DMS 273 (cell line): ENCODE data around the gene AKAP13.
"Not testable (repeated sequence)": the region's sequence is repeated elsewhere in the genome, so short reads cannot be mapped to it uniquely, and the experiment has no call there.

ENCODE experiments used
- DNase-seq: peaks from one replicate; lab custom pipeline; 2025; ENCODE audit not compliant: unreplicated experiment; lab: John Stamatoyannopoulos, UW

The AKAP13 gene

DNA sequence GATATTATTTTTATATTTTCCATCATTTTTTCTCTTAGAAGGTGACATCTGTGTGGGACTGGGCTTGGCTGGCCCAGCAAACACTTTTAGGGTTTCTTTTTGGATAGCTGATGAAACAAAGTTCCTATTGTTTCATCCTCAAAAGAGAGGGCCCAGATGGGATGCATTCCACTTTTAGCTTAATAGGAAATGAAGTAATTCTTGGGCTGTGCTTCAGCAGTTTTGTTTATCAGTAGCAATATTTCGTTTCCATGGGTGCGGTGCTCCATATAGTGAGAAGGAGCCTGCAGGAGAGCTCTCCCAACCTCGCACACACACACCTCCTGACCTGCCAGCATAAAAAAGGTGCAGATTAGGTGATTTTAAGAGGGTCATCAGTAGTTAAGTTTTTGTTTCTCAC is 147.5 kb downstream of the AKAP13 start:
- peak; percentile 3 for DNase-seq

DNA sequence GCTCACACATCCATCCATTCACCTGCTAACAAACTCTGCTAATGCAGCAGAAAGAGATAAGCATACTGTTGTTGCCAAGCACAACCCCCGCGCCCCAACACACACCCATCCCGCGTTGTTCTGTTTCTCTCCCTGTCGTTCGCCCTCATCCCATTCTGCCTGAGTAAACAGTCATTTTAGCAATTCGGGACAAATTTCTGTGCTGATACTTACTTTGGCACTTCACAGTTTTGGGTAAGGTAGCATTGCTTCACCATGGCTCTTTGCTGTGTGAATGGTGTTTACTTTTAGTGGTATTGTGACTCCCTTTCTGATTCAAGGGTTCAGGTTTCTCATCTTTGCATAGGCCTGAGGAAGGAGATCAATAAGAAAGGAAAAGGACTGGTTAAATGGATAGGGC is 149.7 kb downstream of the AKAP13 start:
- DNase-seq = no peak

DNA sequence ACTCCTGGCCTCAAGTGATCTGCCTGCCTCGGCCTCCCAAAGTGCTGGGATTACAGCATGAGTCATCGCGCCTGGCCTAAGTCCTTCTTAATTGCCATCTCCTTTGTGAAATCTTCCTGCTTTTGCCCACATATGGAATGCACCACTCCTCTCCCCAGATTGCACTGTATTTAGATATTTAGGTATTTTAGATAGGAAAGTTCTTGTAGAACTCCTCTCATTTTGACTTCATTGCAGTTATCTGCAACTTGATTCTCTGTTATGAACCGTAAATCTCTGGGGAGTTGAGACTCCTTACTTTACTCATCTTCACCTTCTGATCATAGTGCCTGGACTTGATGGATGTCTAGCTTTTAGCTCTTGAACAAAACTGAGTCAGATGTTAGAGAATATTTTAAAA is 150.7 kb downstream of the AKAP13 start:
- DNase-seq = no peak

DNA sequence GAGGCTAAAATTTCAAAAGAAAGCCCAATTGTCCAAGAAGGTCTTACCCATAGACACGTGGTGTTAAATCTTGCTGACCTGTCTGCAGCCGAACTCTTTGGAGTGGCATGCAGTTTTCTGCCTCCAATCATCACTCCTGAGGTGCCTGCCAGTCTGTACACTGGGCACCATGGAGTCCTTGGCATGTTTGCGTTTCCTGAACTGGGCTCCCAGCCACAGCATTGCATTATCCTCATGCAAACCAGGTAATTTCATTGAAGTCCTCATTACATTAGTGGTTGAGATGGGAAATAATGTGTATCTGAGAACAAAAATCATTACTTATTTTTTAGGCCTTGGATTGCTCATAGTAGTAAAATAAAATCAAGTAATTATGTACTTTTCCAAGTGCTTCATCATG is 152.3 kb downstream of the AKAP13 start:
- DNase-seq = no peak

DNA sequence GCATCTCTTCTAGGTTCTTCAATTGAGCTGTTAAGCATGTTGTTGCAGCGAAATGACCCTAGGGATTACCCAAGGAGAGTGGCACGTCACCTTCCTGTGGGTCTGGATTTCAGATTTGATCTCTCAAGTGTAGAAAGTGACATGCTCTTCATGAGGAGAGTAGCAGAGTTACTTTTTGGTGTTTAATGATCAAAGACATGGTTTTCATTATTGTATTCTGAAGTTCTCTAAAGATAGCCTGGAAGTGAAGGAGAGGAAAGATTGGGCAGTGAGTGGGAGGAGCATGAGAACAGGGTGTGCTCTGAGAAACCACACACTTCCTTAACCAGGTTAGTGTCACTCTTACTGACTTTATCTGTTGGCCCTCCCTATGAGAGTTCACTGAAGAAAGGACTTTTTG is 153.6 kb downstream of the AKAP13 start:
- DNase-seq = no peak

DNA sequence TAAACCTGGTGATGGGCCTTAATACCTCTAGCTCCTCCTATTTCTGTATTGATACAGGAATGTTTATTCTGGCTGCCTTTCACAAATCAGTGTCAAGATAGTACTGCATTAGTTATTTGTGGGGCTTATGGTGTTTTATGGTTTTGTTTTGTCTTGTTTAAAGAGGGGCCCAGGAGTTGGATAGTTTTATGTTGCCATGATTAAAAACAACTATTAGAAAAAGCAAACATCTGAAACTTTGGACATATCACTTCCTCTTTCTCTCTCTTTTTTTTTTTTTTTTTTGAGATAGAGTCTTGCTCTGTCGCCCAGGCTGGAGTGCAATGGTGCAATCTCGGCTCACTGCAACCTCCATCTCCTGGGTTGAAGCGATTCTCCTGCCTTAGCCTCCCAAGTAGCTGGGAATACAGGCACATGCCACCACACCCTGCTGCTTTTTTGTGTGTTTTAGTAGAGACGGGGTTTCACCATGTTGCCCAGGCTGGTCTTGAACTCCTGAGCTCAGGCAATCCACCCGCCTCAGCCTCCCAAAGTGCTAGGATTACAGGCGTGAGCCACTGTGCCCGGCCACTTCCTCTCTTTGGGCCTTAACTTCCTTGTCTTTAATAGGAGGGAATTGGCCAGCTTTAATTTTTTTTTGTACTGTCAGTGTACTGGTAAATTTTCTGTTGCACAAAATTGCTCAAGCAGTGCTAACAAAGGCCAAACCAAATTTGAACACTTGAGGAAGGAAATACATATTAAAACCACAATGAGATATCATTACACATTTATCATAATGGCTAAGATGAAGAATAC is 155.3 kb downstream of the AKAP13 start:
- not testable (repeated sequence) for DNase-seq

DNA sequence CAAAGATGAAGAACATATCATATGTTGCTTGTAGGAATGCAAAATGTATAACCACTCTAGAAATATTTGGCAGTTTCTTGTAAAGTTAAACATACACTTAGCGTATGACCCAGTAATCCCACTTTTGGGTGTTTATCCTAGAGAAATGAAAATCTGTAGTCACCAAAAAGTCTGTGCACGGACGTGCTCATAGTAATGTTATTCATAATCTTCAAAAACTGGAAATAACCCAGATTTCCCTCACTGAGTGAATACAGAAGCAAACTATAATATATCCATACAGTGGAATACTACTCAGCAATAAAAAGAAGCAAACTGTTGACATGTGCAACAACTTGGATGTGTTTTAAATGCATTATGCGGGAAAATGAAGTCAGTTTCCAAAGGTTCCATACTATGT is 155.9 kb downstream of the AKAP13 start:
- no peak for DNase-seq

DNA sequence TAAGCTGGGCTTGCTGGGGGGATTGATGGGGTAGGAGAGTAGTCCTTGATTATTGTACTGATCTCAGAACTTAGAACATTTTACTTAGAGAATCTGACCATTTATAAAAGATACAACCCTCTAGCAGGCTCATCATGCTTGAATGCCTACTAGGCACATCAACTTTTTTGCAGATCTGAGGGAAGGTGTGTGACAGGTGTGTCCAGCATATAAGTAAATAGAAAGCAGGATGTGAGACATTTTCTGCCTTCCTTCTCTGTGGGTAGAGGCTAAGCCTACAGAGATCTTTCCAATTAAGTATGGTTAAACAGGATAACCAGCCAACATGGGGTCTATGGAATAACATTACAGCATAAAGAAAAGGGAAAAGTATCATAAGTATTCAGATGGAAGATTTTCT is 159.1 kb downstream of the AKAP13 start:
- DNase-seq = no peak

DNA sequence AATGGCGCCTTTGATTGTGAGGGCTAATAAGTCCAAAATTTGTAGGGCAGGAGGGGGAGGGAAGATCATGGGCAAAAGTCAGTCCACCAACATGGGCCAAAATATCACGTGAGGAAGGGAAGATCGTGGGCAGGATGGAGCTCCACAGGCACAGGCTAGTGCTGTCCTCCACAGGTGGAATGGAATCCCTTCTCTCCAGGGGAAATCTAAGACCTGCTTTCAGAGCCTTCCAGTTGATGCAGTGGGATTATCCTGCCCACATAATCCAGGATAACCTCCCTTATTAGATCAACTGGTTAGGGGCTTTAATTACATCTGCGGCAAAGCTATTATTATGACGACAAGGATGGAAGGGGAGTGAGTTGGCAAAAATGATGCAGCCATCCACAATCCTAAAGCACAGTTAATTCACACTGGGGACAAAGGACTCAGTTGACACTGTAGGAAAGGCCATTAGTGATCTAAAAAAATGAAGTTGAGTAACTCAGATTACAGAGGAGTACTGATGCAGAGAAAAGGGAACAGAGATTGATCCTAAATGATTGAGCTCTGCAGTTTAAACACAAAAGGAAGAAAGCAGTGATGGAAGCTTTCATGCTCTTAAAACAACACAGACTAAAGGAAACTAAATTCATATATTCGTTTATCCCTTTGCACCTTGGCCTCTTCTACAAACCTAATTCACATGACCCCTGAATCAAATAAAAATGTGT is 159.8 kb downstream of the AKAP13 start:
- no peak for DNase-seq

DNA sequence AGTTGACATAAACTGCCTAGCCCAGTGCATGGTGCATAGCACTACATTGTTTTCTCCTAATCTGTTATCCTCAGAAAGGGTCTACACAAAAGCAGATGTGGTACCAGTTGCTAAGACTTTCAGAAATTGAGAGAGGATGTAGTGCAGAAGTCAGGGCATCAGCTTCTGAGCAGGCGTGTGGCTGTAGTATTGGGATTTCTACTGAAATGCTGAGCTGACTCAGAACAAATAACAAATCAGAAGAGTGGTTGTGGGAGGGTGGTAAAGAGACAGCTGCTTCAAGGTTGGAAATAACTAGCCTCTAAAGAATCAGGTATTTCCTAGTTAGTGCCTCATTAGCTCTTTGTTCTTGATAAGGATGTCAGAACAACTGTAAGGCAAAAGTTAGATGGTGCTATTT is 161.3 kb downstream of the AKAP13 start:
- DNase-seq = no peak

DNA sequence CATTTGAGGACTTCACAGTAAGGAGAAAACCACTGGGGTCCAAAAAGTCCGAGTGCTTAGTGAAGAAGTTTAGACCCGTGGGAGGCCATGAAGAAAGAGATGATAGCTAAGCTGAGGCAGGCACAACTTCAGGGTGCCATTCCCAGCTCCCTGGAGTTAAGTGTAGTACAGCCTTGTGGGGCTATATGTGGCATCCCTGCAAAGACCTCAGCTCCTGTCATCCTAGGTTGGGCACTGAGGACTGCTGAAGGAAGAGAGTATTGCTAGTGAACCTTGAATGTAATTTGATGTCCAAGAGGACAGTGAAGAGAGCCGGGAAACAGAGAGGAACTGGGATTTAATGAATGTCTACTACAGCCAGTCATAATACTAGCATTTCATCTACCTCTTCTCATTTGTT is 162.1 kb downstream of the AKAP13 start:
- no peak for DNase-seq

DNA sequence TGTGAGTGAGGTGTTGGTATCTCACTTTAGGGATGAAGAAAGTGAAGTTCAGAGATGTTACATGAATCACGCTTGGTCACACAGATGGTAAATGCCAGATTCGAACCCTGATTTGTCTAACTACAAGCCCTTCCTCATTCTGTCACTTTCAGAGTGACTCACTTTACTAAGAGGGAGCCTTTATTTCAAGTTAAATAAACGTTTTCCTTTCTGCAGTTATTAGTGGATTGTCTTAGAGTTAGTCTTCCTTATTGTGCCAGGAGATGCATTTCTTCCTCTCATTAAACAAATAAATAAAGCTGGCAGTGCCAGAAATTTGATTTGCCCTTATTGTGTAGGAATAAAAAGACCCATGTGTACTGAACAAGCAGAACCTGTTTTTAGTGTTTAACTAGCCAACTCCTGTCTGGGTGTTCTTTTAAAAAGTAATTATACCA is 162.5 kb downstream of the AKAP13 start:
- DNase-seq = no peak

DNA sequence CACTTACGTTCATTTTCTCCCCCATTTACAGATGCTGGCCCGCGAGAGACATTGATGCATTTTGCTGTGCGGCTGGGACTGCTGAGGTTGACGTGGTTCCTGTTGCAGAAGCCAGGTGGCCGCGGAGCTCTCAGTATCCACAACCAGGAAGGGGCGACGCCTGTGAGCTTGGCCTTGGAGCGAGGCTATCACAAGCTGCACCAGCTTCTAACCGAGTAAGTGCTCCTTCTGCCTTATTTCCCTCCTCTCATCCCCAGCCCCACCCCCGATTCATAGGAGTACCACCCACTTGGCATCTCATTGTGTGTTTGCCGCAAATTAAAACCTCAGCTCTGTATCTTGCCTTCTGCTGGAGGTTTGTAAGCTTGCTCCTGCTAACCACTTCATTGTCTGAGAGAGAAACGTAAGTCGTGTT is 163.3 kb downstream of the AKAP13 start:
- DNase-seq = no peak

DNA sequence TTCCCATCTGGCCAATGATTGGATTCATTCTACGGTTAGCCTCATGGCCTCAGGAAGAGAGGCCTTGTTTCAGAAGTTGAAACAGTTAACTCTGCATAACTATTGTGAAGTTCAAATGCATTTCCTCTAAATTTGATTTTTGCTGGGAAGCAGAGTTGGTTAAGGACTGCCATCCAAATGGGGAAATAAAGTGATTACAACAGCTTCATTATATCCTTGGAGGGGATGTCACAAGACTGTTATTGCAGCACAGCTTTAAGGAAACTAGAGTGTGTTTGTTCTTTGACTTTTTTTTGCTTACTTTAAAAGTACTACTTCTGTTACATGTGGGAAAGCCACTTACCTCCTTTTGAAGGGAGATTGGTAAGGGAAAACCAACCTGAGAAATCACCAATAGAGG is 164.8 kb downstream of the AKAP13 start:
- DNase-seq = no peak

DNA sequence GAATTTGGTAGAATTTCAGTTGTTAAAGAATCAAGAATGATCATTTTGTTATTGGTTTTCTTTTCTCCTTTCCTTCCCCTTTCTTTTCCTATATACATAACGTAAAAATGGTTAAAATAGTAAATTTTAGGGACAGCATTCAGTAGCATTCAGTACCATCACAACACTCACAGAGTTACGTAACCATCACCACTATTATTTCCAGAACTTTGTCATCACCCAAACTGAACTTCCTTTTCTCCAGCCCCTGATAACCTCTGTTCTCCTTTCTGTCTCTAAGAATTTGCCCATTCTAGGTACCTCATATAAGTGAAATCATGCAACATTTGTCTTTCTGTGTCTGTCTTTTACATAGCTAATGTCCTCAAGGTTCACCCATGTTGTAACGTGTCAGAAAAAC is 165.3 kb downstream of the AKAP13 start:
- DNase-seq = no peak

DNA sequence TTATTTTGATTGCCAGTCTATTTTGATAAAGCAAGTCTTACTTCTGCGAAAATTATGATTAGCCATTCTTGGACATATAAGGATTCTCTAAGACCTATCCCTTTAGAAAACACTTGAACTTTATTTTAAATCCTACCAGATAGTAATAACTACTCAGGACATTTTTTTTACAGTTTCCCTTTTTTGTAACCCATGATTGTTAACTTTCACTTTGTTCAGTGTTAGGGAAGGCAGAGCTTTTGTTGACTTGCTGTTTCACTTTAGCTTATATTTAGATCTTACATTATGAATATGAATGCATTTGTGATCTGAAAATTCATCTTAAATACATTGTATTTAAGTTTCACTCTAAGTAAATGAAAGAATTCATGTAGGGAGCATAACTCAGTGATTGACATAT is 167.0 kb downstream of the AKAP13 start:
- DNase-seq = no peak

DNA sequence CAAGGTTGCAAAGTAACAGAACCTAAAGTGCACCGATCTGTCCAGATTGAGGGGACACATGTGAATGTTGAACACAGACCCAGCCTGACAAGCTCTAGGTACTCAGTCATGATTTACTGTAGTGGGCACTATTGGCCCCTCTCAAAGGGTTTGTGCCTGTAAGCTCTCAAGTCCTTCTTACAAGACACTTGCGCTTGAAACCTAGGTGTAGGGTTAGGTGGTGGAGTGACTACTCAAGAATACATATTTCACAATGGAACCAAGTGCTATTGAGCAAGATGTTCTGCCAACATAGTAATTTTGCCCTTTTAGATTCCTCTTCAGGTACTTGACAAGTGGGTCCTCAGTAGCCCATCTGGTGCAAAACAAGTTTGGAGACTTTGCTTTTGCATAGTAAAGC is 169.9 kb downstream of the AKAP13 start:
- no peak for DNase-seq

DNA sequence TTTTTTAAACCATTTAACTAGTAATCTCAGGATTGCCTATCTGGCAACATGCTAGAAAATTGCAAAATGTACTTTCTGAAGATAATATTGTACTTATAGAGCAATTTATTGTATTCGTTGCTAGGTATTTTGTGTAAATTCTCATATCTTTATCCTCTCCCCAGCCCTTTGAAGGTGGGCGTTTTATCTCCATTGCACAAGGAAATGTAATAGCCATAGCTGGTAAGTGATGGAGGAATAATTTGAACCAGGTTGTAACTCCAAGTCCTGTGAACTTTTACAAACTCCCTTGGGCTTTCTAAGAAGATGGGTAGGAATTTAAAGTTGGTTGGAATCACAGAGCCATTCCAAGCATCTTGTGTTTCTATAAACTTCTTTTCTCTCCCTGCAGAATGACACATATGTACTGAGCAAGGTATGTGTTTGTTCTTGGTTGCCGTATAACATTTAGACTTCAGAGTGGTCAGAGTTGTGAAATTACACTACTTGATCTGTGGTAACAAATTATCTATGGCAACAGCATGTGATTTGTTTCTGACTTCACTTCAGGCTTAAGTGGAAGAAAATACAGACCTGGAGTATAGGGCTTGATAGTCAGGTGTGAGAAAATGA is 170.9 kb downstream of the AKAP13 start:
- no peak for DNase-seq

DNA sequence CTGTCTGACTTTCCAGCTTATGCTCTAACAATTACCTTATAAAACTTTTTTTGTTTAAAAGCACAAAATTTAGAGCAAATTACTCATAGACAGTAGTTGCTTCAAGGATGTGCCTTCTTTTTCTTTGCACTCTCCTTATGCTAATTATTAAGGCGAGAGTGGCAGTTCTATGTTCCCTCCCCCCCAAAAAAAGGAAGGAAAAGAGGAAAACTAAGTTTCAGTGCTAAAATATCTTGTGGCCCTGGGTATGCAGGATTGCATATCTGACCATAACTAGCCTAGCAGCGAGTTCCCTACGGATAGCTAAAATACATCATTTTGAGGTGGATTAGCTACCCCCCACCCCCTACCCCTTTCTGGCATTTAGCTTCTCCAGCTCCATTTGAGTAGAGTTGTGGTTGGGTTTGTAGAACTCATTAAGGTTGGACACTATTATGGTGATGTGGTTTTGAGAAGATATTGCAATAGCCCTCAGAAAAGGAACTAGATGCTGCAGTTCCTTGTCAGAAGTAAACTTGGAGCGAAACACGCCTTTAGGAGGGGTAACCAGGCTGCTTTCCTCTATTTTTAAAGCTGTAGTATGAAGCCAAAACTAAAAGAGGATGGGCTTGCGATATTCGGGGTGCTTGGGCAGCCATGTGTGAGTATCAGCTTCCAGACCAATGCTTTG is 174.6 kb downstream of the AKAP13 start:
- DNase-seq = no peak

DNA sequence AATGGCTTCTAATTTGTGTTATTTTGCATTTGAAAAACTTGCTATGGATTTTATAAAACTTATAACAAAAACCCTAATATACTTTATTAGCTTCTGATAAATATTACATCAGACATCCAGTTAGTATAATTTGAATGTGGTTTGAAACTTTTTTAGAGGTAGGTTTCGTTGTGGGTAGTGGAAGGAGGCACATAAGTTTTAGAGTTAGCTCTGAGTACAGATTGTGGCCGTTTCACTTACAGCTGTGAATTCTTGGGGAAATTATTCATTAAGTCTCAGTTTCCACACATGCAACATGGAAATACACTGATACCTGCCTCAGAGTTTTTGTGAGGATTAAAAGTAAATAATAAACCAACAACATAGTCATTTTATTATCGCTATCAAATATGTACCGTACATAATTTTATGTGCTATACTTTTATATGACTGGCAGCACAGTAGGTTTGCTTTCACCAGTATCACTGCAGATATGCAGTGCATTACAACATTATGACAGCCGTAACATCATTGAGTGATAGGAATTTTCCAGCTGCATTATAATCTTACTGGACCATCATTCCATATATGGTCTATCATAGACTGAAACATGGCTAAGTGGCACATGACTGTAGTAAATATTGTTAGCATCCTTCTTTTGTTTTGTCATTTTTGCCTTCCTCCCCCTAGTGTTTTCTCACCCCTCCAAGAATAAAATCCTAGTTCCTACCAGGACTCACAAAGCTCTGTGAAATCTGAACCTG is 175.6 kb downstream of the AKAP13 start:
- no peak for DNase-seq

DNA sequence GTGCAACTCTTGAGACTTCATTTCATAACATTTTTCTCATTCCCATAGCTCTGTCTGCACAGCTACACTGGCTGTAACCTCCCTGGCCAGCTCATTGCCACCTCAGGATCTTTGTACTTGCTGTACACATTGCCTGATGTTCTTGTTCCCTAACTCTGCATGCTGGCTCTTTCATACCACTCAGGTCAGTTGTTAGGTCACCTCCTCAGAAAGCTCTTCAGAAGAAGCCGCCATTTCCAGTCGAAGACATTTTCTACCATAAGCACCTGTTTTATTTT is 176.2 kb downstream of the AKAP13 start:
- DNase-seq = no peak
